ENCODE data around the gene CHMP6. TPM values are rescaled to one million over a fixed set of nuclear protein-coding genes. Genes with fewer than 3 reads are reported as not detected.
A peak's percentile ranks its signal among the peaks of the same experiment; 100 is the strongest.

The CHMP6 gene
- total RNA-seq, 1 donor from 2014 or later = 27.6 TPM

GRCh38 chr17:81033535-81034167, 42.0 kb downstream of the CHMP6 start:
- DNase-seq (ENCODE audit: low spot score) = no peak
- TF ChIP-seq, protein P1, sequence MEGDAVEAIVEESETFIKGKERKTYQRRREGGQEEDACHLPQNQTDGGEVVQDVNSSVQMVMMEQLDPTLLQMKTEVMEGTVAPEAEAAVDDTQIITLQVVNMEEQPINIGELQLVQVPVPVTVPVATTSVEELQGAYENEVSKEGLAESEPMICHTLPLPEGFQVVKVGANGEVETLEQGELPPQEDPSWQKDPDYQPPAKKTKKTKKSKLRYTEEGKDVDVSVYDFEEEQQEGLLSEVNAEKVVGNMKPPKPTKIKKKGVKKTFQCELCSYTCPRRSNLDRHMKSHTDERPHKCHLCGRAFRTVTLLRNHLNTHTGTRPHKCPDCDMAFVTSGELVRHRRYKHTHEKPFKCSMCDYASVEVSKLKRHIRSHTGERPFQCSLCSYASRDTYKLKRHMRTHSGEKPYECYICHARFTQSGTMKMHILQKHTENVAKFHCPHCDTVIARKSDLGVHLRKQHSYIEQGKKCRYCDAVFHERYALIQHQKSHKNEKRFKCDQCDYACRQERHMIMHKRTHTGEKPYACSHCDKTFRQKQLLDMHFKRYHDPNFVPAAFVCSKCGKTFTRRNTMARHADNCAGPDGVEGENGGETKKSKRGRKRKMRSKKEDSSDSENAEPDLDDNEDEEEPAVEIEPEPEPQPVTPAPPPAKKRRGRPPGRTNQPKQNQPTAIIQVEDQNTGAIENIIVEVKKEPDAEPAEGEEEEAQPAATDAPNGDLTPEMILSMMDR (IDR thresholded peaks at IDR 0.05) = no peak
- Mint-ChIP-seq H3K4me1 (ENCODE audit: low read depth) (peaks cover 43% of the 10 kb centered on the region), H3K4me3 (ENCODE audit: unreplicated experiment) (peak overlapping the region; percentile 79), H3K9me3 (ENCODE audit: low read depth) (no peaks in the 10 kb centered on the region), H3K36me3 (ENCODE audit: low read depth) (no peaks in the 10 kb centered on the region), H3K27ac (ENCODE audit: unreplicated experiment) (peak overlapping the region; percentile 69), H3K27me3 (ENCODE audit: low read depth) (peaks cover 3% of the 10 kb centered on the region)

GRCh38 chr17:81034168-81034777, 42.6 kb downstream of the CHMP6 start:
- Mint-ChIP-seq H3K36me3 (ENCODE audit: low read depth) (no peaks in the 10 kb centered on the region), H3K4me1 (ENCODE audit: low read depth) (peaks cover 47% of the 10 kb centered on the region), H3K27ac (ENCODE audit: unreplicated experiment) (peak overlapping the region; percentile 69), H3K27me3 (ENCODE audit: low read depth) (no peaks in the 10 kb centered on the region), H3K4me3 (ENCODE audit: unreplicated experiment) (peak overlapping the region; percentile 79), H3K9me3 (ENCODE audit: low read depth) (no peaks in the 10 kb centered on the region)
- TF ChIP-seq, protein P1 (IDR thresholded peaks at IDR 0.05) = no peak
- no peak for DNase-seq (ENCODE audit: low spot score)

- TF ChIP-seq, protein P1 (IDR thresholded peaks at IDR 0.05) = peak; percentile 54
- no peaks in the 10 kb centered on the region for H3K36me3 Mint-ChIP-seq (ENCODE audit: low read depth)
- H3K9me3 Mint-ChIP-seq (ENCODE audit: low read depth) = no peaks in the 10 kb centered on the region
- H3K27ac Mint-ChIP-seq (ENCODE audit: unreplicated experiment) = peak within 1 kb of the TSS; percentile 88
- no peaks in the 10 kb centered on the region for H3K27me3 Mint-ChIP-seq (ENCODE audit: low read depth)
- H3K4me3 Mint-ChIP-seq (ENCODE audit: unreplicated experiment) = peak within 1 kb of the TSS; percentile 85
- peaks cover 53% of the 10 kb centered on the region for H3K4me1 Mint-ChIP-seq (ENCODE audit: low read depth)
- no peak for DNase-seq (ENCODE audit: low spot score)
Measured at GRCh38 chr17:81034779-81035520, 43.3 kb downstream of the CHMP6 start, which contains the start of gene BAIAP2. BAIAP2 (plus strand) TSS chr17:81035151; CDS start chr17:81035255, 104 bp downstream.

- H3K4me3 Mint-ChIP-seq (ENCODE audit: unreplicated experiment) = peak overlapping the region; percentile 85
- H3K27me3 Mint-ChIP-seq (ENCODE audit: low read depth) = no peaks in the 10 kb centered on the region
- DNase-seq (ENCODE audit: low spot score) = no peak
- H3K36me3 Mint-ChIP-seq (ENCODE audit: low read depth) = no peaks in the 10 kb centered on the region
- H3K9me3 Mint-ChIP-seq (ENCODE audit: low read depth) = no peaks in the 10 kb centered on the region
- H3K27ac Mint-ChIP-seq (ENCODE audit: unreplicated experiment) = peak overlapping the region; percentile 76
- TF ChIP-seq, protein P1 (IDR thresholded peaks at IDR 0.05) = no peak
- peaks cover 60% of the 10 kb centered on the region for H3K4me1 Mint-ChIP-seq (ENCODE audit: low read depth)
Measured at GRCh38 chr17:81035521-81036196, 44.0 kb downstream of the CHMP6 start.

Data from chondrocyte (in vitro differentiated cells).